Effector memory CD8-positive, alpha-beta T cell (primary cell): ENCODE results near the gene LSM3.
A peak's percentile ranks its signal among the peaks of the same experiment; 100 is the strongest.

Source experiments
- ATAC-seq: fragments of 150-1000 bp; cut with Tn5 transposase; replicated peaks from 2 replicates; pipeline ENCODE4 v1.10.0; 2021; ENCODE audit warnings: mild to moderate bottlenecking, moderate library complexity
- DNase-seq, 3 experiments: peaks; one replicate each; pipeline ENCODE4 v3.0.0; 2021
- H3K27ac Mint-ChIP-seq, 2 donors: one replicate each; pipeline ENCODE4 v1.8.0; 2022; ENCODE audit warnings: mild to moderate bottlenecking in 2 of 2, mixed read lengths in 2 of 2, moderate library complexity in 2 of 2
- H3K27me3 Mint-ChIP-seq, 2 donors: one replicate each; pipeline ENCODE4 v1.8.0; 2022; ENCODE audit warnings: mixed read lengths in 2 of 2
- H3K36me3 Mint-ChIP-seq: one replicate; pipeline ENCODE4 v1.8.0; 2022; ENCODE audit warnings: mild to moderate bottlenecking, moderate library complexity, mixed read lengths; ENCODE audit not compliant: insufficient read depth
- H3K4me1 Mint-ChIP-seq, 2 donors: one replicate each; pipeline ENCODE4 v1.8.0; 2022; ENCODE audit warnings: low read depth in 2 of 2, mixed read lengths in 2 of 2
- H3K4me3 Mint-ChIP-seq, 2 donors: one replicate each; pipeline ENCODE4 v1.8.0; 2022; ENCODE audit warnings: mild to moderate bottlenecking in 2 of 2, mixed read lengths in 2 of 2, moderate library complexity in 2 of 2
- H3K9me3 Mint-ChIP-seq, 2 donors: one replicate each; pipeline ENCODE4 v1.8.0; 2022; ENCODE audit warnings: mixed read lengths in 2 of 2
- total RNA-seq, 9 experiments: gene quantifications; one replicate each; lab custom pipeline; 2026; lab: John Stamatoyannopoulos, UW

LSM3 gene
- 15.9 to 62.8 (median 35.7) reads per million in 9 experiments for total RNA-seq

DNA sequence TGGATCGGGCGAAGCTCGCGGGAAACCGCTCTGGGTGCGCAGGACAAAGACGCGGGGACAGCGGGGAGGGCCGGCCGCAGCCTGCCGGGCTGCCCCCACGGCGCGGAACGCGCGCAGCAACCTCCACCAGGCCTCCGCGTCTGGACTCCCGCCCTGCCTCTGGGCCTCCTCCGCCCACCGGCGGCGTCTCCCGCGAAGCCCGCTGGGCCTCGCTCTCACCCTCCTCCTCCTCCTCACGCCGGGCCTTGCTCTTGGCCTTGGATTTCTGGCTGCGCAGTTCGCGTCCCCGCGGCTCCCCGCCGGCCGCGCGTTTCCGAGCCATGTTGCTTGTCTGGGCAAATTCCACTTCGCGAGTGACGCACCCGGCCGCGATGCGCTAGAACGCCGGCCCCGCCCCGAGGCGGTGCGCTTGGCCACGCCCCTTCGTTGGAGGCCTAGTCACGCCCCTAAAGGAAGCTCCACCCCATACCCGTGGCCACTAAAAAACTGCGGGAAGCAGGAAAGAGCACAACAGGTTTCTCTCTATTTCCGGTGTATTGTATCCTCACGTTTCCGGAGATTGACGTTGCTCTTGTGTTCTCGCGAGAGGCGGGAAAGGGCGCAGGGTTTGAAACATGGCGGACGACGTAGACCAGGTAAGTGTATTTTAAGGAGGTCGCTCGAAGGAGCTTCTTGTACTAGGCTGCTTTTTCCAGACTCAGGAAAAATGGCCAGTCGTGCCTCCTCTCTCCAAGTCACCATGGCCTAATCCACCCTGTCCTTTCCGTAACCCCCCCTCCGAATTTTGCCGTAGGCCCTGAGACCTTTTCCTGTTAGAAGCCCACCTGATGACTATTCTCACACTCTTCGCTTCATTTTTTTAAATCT, at the start of gene LSM3, which contains the start of gene XPC:
TSS of gene LSM3 (plus strand) at position 571 of the 867 bp plus-strand sequence. CDS start at position 615, 44 bp downstream.
TSS of gene XPC (minus strand) at position 355 of the 867 bp plus-strand sequence. CDS start at position 322, 33 bp downstream.
- Mint-ChIP-seq H3K36me3 (peaks cover 49% of the 10 kb centered on the region), H3K27ac (peak within 1 kb of the TSS; percentile 98 to 100), H3K9me3 (no peaks in the 10 kb centered on the region), H3K27me3 (no peaks in the 10 kb centered on the region), H3K4me1 (peaks cover 38 to 64% of the 10 kb centered on the region in 2 donors), H3K4me3 (peak within 1 kb of the TSS; percentile 87 to 99)
- peak; percentile 97 to 99 (median 99) for DNase-seq
- peak; percentile 86 for ATAC-seq

DNA sequence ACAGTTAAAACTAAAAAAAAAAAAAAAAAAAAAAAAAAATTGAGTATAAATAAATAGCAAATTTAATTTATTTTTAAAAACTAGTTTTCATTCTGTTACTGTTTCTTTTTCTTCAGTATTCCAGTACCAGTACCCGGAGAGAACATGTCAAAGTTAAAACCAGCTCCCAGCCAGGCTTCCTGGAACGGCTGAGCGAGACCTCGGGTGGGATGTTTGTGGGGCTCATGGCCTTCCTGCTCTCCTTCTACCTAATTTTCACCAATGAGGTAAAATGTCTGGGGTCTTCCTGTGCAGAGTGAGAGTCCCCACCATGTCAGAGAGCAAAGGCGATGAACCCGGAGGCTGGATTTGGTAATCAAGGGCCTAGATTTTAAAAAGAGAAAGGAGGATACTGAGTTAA, 49.3 kb upstream of the LSM3 start:
- Mint-ChIP-seq H3K9me3 (no peaks in the 10 kb centered on the region), H3K4me1 (peaks cover 26 to 32% of the 10 kb centered on the region in 2 donors), H3K4me3 (no peak overlapping the region), H3K36me3 (peaks cover 67% of the 10 kb centered on the region), H3K27me3 (no peaks in the 10 kb centered on the region), H3K27ac (no peak overlapping the region)
- DNase-seq = no peak
- ATAC-seq = no peak

DNA sequence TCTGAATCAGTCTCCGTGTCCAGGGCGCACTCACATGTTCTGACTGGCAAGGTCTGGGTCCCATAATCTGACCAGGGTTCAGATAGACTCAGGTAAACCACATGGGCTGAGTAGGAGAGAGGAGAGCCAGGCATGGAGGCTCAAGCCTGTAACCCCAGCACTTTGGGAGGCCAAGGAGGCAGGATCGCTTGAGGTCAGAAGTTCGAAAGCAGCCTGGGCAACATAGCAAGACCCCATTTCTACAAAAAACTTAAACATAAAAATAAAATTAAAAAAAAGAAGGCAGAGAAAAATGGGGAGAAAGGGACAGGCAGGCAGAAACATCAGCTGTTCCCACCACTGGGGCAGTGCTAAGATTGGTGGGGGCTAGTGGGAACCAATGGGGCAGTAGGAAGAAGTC, 48.4 kb upstream of the LSM3 start:
- H3K4me3 Mint-ChIP-seq = no peak overlapping the region
- ATAC-seq = no peak

DNA sequence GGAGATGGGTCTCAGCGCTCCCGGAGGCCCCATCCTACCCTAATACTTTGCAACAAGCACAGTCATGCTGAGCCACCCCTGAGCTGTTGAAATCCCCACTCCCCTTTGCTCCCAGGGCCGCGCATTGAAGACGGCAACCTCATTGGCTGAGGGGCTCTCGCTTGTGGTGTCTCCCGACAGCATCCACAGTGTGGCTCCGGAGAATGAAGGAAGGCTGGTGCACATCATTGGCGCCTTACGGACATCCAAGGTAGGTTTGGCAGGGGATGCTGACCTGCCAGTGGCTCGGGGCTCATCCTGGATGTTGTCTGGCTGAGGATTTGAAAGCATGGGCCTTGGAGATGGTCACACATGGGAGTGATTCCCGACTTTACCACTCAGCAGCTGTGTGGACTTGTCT, 47.9 kb upstream of the LSM3 start:
- no peaks in the 10 kb centered on the region for H3K27me3 Mint-ChIP-seq
- peak overlapping the region in 1 of 2 donors; percentile 77 for H3K27ac Mint-ChIP-seq
- H3K4me1 Mint-ChIP-seq = peaks cover 23 to 27% of the 10 kb centered on the region in 2 donors
- DNase-seq = no peak
- ATAC-seq = no peak
- peaks cover 67% of the 10 kb centered on the region for H3K36me3 Mint-ChIP-seq
- no peaks in the 10 kb centered on the region for H3K9me3 Mint-ChIP-seq
- no peak overlapping the region for H3K4me3 Mint-ChIP-seq

More for the DNA sequence above, 48.4 kb upstream of the LSM3 start:
- Mint-ChIP-seq H3K9me3 (no peaks in the 10 kb centered on the region), H3K36me3 (peaks cover 68% of the 10 kb centered on the region), H3K4me1 (peaks cover 26 to 32% of the 10 kb centered on the region in 2 donors), H3K27me3 (no peaks in the 10 kb centered on the region), H3K27ac (peak overlapping the region; percentile 12 to 73)
- no peak for DNase-seq

DNA sequence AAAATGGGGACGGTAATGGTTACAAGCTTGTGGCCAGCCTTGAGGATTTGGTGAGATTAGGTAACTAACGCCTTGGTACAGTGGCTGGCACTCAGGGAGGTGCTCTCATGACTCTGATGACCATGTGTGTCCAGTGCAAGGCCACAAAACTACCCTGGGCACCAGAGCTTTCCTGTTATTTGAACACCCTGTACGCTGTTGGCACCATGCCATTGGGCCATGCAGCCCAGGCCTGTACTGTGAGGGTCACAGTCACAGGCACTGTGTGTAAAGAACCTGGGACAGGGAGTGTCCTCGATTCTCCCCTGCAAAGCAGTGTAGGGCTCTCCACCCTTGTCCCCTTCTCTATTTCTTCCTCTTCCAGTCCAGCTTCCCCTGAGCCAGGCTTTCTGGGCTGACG, 47.5 kb upstream of the LSM3 start:
- Mint-ChIP-seq H3K36me3 (peaks cover 65% of the 10 kb centered on the region), H3K4me3 (no peak overlapping the region), H3K27me3 (no peaks in the 10 kb centered on the region), H3K4me1 (peaks cover 19 to 25% of the 10 kb centered on the region in 2 donors), H3K27ac (peak overlapping the region; percentile 6 to 77), H3K9me3 (no peaks in the 10 kb centered on the region)
- ATAC-seq (no peak), DNase-seq (no peak)

GRCh38 chr3:14132120-14132519, 46.5 kb upstream of the LSM3 start:
- peak overlapping the region; percentile 81 to 86 for H3K27ac Mint-ChIP-seq
- DNase-seq (no peak), ATAC-seq (no peak)
- H3K36me3 Mint-ChIP-seq = peaks cover 75% of the 10 kb centered on the region
- H3K4me1 Mint-ChIP-seq = peaks cover 13 to 19% of the 10 kb centered on the region in 2 donors
- H3K4me3 Mint-ChIP-seq = peak overlapping the region in 1 of 2 donors; percentile 34
- no peaks in the 10 kb centered on the region for H3K9me3 Mint-ChIP-seq
- H3K27me3 Mint-ChIP-seq = no peaks in the 10 kb centered on the region

DNA sequence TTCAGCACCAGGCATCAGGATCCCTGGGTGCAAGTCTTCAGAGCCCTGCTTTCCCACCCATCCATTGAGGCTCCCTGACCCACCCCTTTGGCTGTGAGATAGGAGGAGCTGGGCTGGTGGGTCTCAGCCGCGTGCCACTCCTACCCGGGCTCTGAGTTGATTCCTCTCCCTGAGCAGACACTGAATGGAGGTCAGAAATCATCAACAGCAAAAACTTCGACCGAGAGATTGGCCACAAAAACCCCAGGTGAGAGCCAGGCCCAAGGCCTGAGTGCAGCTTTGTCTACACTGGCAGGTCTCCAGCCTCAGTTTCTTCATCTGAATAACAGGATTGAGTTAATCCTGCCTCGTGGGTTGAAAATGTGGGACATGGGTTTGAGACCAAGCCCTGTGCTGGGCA, 45.9 kb upstream of the LSM3 start:
- H3K27ac Mint-ChIP-seq = peak overlapping the region; percentile 81 to 86
- H3K36me3 Mint-ChIP-seq = peaks cover 74% of the 10 kb centered on the region
- H3K27me3 Mint-ChIP-seq = no peaks in the 10 kb centered on the region
- DNase-seq (no peak), ATAC-seq (no peak)
- peaks cover 8 to 14% of the 10 kb centered on the region in 2 donors for H3K4me1 Mint-ChIP-seq
- no peaks in the 10 kb centered on the region for H3K9me3 Mint-ChIP-seq
- H3K4me3 Mint-ChIP-seq = no peak overlapping the region

DNA sequence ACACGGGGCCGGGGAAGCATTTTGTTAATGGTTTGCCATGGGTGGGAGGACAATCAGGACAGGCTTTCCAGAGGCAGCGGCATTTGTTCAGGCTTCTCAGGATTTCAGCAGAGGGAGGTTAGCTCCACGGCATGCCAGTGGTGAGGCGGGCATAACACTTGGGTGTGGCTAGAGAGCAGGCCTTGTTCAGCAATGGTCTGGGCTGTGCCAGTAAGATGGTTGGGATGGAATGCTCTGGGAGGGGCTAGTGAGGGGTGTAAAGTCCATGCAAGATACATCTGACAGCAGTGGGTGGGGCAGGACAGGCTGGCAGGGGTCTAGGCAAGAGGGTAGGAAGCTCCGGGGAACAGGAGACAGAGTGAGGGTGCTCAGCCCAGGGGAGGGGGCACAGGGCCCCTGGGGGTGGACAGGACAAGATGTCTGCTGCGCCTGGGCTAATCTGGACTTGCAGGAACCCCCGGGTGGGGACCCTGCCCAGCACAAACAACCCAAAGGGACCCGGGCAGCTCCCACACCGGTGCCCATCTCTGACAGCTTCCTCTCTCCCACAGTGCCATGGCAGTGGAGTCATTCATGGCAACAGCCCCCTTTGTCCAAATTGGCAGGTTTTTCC, 45.3 kb upstream of the LSM3 start:
- H3K27ac Mint-ChIP-seq = peak overlapping the region; percentile 81 to 86
- H3K9me3 Mint-ChIP-seq = no peaks in the 10 kb centered on the region
- no peak for DNase-seq
- peaks cover 74% of the 10 kb centered on the region for H3K36me3 Mint-ChIP-seq
- no peaks in the 10 kb centered on the region for H3K27me3 Mint-ChIP-seq
- H3K4me3 Mint-ChIP-seq = no peak overlapping the region
- ATAC-seq = no peak
- H3K4me1 Mint-ChIP-seq = peaks cover 5 to 8% of the 10 kb centered on the region in 2 donors

GRCh38 chr3:14133876-14134275, 44.7 kb upstream of the LSM3 start:
- ATAC-seq (no peak), DNase-seq (no peak)
- peak overlapping the region; percentile 22 to 86 for H3K27ac Mint-ChIP-seq
- H3K9me3 Mint-ChIP-seq = no peaks in the 10 kb centered on the region
- no peak overlapping the region for H3K4me3 Mint-ChIP-seq
- no peaks in the 10 kb centered on the region for H3K27me3 Mint-ChIP-seq
- H3K36me3 Mint-ChIP-seq = peaks cover 75% of the 10 kb centered on the region
- H3K4me1 Mint-ChIP-seq = peaks cover 5 to 6% of the 10 kb centered on the region in 2 donors

DNA sequence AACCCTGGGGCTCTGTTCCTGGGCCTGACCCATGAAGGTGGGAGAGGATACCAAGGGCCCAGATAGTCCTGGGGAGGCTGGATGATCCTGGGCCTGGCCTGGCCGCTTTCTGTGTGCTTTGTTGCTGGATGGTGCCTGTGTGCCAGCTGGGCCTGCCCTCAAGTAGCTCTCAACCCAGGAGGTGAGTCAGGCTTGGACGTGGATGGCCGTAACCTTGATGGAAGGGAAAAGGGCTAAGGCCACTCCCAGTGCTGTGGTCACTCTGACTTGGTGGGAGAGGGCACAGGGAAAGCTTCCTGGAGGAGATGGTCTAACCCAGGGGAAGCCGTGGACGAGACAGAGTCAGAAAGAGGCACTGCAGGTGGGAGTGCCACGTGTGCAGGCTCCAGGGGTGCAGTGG, 44.3 kb upstream of the LSM3 start:
- Mint-ChIP-seq H3K27me3 (no peaks in the 10 kb centered on the region), H3K4me3 (no peak overlapping the region), H3K36me3 (peaks cover 75% of the 10 kb centered on the region), H3K27ac (peak overlapping the region; percentile 22 to 86), H3K4me1 (peaks cover 5 to 6% of the 10 kb centered on the region in 2 donors), H3K9me3 (no peaks in the 10 kb centered on the region)
- no peak for DNase-seq
- no peak for ATAC-seq

- peaks cover 71% of the 10 kb centered on the region for H3K36me3 Mint-ChIP-seq
- H3K4me3 Mint-ChIP-seq = no peak overlapping the region
- no peaks in the 10 kb centered on the region for H3K9me3 Mint-ChIP-seq
- ATAC-seq (no peak), DNase-seq (no peak)
- H3K4me1 Mint-ChIP-seq = peaks cover 9 to 11% of the 10 kb centered on the region in 2 donors
- peak overlapping the region in 1 of 2 donors; percentile 86 for H3K27ac Mint-ChIP-seq
- no peaks in the 10 kb centered on the region for H3K27me3 Mint-ChIP-seq
Observed at GRCh38 chr3:14135581-14135980, 43.0 kb upstream of the LSM3 start.

DNA sequence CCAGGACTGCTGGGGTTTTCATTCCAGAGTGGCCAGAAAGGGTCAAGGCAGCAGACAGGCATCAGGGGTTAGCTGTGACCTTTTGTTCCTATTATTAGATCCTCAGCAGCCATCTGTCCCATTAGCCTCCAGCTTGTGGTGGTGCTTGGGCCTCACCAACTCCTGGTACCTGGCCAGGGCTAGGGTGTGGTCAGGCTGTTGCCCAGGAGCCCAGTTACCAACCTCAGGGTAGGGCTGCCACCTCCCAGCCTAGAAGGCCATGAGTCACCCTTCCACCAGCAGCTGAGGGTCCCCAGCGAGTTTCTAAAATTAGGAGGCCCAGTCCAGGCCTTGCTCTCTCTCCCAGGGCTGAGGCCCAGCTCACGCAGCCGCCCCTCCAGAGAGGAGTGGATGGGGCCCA, 41.6 kb upstream of the LSM3 start:
- peaks cover 76% of the 10 kb centered on the region for H3K36me3 Mint-ChIP-seq
- H3K4me1 Mint-ChIP-seq = peaks cover 20 to 22% of the 10 kb centered on the region in 2 donors
- H3K9me3 Mint-ChIP-seq = no peaks in the 10 kb centered on the region
- ATAC-seq = no peak
- peak overlapping the region; percentile 79 to 99 for H3K27ac Mint-ChIP-seq
- no peaks in the 10 kb centered on the region for H3K27me3 Mint-ChIP-seq
- no peak for DNase-seq
- H3K4me3 Mint-ChIP-seq = no peak overlapping the region

GRCh38 chr3:14137445-14137844, 41.2 kb upstream of the LSM3 start:
- DNase-seq = no peak
- Mint-ChIP-seq H3K27ac (peak overlapping the region; percentile 85 to 99), H3K4me1 (peaks cover 24 to 26% of the 10 kb centered on the region in 2 donors), H3K9me3 (no peaks in the 10 kb centered on the region), H3K4me3 (no peak overlapping the region), H3K36me3 (peaks cover 76% of the 10 kb centered on the region), H3K27me3 (no peaks in the 10 kb centered on the region)
- ATAC-seq = no peak
